GM21576 (cell line): ENCODE measurements around the gene TOX3.

Source experiments
- ATAC-seq: cut with Tn5 transposase; IDR thresholded peaks from one replicate; pipeline ENCODE4 v1.9.1; 2021; ENCODE audit warnings: mild to moderate bottlenecking, moderate library complexity; ENCODE audit not compliant: unreplicated experiment

Gene TOX3

DNA sequence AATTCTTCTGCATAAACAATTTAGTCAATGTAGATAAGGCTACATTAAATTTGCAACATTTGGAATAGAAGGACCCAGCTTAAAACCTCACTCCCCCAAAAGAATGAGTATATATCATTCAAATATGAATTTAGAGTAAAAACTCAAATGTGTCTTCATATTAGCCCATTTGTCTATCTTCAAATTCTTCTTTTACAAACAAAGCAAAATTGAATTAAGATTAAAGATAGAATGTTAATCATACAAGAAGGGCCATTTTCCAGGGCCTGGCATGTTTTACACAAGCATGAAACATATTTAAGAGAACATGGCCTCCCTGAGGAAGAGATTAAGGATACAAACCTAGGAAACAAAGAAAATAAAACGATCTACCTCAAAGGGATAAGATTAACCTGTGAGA is 8.4 kb downstream of the TOX3 start:
- ATAC-seq = no peak

DNA sequence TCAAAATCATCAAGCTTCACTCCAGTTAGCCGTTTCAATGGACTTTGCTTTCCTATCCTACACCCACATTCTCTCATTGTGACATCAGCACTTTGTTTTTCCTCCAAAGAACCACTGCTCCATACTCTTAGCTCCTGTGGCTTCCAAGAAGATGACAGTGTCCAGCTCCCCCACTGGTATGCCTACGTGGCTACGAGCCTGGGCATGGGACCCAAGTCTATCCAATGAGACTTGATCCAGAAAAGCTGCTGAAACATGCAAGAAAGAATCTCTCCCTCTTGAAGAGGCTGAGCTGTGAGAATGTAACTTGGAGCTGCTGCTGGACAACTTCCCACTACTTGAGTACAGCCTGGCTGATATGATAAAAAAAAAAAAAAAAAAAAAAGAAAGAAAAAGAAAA is 9.4 kb downstream of the TOX3 start:
- no peak for ATAC-seq

DNA sequence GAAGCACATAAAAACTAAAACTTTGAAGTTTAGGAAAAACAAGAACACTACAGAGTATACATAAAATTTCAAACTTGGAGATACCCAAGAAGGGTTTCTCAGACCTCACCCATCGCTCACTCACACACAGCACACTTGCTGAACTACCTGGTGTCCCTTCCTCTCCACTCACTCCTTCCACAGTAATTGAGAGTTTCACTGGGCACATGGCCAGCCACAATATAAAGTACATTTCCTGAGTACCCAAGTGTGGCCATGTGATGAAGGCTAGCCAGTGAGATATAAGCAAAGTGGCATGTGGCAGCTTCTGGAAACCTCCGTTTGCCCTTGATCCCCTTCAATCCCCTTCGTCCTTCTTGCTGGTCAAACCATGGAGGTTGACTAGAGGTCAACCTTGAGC is 11.9 kb downstream of the TOX3 start:
- no peak for ATAC-seq

DNA sequence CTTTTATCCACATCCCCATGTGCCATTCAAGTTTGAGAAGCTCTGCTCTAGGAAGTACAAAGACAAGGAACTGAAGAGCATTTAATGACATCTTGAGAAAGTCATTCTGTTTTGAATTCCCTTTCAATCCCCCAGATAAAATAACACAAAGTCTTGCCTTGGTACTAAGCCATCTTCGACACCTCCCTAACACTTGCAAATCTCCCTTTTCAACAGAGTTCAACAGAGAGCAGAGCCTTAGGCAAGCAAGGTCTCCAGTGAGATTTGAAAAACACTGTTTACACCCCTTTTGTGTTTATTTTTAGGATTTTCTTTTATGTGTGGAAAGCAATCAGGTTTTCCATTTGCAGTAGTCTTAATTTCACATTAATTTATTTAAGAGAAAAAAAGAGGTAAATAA is 13.6 kb downstream of the TOX3 start:
- no peak for ATAC-seq

DNA sequence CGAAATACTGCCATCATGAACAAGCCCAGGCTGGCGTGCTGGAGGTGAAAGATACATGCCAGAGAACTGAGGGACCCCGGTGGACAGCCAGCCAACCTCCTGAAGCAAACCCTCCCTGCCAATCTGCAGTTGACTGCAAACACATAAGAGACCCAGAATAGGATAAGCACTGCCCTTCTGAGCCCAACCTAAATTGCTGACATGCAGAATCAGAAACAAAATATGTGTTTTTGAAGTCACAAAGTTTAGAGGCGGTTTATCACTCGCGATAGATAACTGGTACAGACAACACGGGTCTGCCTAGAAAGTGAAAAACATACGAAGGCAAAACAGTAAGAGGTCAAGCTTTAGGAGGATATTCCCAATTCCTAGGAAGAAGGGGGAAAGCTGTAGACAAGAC is 14.6 kb downstream of the TOX3 start:
- no peak for ATAC-seq

DNA sequence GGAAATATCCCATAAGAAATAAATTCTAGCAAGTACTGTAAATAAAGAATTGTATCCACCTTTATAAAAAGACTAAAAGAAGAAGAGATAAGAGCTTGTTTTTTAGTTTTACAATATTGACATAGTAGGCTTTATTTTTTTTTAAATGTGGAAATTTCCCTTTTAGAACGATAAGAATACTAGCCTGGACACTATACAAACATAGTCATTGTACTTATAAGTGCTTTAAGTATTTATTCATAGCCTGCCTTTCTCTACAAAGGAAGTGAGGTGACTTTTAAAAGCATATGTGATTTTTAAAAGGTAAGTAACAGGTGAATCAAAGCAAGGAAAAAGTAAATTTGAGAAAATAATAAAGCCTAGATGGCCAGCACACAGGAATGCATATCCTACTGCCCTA is 17.7 kb downstream of the TOX3 start:
- ATAC-seq = no peak

DNA sequence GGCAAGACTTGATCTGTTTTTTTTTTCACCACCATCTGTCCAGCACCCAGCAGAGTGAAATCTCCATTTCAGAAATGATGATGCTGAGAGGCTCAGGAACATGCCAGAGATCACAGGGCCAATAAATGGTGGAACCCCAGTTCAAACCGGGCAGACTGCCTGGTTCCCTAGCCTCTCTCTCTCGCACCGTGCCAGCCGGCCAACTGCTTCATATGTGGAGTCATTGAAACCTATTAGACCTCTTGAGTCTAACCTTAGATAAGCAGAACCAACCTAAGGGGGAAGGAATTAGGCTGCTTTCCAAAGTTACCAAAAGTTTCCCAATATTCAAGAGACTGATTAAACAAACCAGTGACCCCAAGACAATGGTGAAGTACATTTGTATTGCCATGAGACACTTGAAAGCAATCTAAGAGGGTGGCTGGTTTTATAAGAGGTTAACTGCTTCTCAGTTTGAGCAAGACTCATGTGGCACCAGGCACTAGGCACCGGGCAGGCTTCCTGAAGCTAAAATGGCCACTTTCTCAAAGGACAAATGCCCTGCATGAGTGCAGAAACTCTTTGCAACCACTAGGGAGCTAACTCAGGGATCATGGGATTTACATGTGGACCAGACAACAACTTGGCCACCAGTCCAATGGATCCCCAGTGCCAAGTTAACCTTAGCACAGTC is 18.4 kb downstream of the TOX3 start:
- no peak for ATAC-seq

DNA sequence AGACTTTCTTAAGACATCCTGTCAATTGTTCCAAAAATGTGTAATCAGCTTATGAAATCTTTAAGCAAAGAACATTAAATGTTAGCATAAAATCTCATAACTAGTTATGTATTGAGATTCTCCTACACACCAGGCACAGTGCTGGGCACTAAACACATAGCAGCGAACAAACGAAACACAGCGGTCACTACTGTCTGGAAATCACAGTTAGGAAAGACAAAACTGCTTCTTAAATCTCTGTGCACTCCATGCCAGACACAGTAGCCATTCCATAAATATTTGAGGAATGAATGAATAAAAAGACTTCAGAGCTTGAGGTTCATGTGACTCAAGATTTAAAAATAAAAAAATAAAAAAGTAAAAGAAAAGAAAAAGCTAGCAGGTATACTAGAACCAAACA is 20.1 kb downstream of the TOX3 start:
- no peak for ATAC-seq

DNA sequence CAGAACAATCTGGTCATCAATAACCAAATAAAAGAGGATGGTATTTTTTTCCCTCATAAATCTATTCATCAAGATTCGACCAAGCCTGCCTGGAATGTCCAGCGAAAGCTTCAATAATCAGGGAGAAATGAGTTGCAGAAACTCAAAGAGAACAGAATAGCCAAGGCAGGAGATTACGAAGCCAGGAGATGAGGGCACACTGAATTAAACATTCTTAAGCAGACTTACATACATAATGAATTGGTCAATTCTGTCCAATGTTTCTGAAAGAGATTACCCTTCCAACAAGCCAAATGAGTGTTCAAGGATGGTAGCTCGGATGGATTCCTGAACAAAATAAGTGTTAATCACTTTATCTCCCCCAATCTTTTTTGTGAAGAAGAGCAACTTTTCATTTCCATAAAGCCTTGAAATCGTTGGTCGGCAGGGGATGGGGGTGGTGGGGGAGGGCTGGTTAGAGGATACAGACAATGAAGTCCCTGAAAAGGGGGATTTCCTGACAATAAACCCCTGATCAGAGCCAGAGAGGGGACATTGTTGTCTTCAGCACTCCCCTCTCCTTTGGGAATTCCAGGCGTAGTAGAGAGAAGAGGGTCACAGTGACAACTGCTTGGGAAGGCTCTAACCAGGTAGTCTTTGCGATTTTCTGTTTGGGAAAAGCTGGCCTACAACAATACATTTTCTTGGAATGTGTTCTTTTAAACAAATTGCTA is 20.7 kb downstream of the TOX3 start:
- ATAC-seq = no peak

DNA sequence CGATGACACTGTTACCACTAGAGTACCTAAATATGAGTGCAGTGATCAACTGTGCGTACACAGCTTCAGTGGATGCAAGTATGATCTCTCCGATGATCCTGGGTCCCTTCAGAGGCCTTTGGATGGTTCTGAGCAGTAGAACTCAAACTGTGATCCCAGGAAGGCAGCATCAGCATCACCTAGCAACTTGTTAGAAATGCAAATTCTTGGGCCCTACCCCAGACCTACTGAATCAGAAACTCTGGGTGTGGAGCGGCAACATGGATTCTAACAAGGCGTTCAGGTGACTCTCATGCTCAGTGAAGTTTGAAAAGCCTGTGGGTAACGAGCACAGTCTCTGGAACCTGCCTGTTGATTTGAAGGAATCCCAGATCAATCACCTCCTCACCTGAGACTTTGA is 25.4 kb downstream of the TOX3 start:
- no peak for ATAC-seq

DNA sequence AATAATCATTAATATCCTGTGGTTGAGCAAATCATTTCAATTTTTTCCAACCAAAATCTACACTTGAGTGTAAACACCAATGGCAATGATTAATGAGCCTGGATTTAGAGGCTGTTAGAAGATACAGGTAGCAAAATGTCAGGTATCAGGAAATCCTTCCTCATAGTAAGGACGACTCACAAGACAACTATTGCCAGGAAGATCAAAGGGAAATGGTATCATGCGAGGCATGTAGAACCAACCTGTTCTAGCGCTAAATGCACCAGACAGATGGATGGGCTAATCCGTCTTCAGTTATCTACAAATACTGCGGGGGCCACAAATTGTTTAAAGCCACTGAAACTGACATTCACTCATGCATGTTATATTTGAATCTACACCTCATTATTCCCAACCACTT is 28.1 kb downstream of the TOX3 start:
- ATAC-seq = no peak

DNA sequence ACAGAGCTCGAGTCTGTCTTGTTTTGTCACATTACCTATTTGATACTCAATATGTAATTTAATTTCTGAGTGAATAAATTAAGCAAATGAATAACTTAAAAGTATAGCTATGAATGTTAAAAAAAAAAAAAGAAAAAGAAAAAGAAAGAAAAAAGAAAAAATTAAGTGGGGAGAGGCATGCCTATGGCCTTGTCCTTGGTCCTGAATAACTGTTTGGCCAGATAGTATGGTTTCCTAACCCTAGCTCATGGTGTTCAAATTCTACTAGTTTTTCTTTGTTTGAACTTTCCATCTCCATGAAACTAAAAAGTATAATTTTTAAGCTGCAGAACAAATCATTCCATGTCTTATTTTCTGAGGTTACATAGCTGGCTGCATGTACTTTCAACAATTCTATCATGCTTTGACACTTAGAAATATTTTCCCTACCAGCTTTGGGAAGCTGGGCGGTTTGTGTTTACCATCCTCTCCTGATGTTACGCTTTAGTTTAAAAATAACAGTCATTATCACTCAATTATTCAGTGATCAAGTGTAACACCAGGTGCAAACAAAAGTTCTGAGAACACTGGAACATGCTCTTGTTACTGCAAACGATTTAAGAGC is 31.8 kb downstream of the TOX3 start:
- no peak for ATAC-seq

DNA sequence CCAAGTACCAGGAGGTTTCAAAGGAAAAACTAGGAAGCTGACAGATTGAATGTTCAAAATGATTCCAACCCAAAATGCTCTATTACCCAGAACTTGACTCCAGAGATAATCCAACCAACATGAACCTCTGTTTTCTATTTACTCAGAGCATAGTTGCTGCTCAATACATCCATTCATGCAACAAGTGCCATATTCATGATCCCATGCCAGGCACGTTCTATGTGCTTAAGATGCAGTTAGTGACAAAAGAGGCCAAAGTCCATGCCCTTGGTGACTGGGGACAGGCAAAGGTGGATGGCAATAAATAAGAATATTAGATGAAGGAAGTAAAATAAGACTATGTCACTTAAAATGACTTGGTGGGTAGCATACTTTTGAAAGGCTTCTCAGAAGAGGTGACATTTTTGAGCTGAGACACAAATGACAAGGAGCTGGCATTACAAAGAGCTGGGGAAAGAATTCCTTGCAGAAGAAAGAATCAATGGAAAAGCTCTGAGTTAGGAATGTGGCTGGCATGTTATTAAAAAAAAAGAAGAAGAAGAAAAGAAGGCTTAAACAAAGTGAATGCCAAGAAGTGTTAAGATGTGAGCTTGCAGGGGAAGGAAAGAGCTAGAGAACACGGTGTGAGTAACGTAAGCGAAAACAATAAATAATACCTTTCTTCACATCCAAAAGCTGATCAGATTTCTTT is 34.5 kb downstream of the TOX3 start:
- no peak for ATAC-seq

DNA sequence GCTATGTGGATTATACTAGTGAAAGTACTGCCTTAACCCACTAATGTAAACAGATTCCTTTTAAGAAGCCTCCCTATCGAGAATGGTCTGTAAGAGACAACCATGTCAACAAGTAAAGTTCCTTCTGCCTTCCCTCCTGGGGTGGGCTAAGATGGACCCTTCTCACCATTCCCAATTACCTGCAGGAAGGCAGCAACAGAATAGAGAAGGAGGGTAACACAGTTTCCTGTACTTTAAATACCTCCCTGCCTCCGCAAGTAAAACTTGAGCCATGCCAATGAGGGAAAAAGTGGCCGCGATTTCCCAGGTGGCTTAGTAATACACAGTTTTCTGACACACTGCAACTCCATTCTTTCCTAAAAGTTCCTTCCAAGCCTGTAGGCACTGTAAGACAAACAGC is 45.2 kb downstream of the TOX3 start:
- no peak for ATAC-seq

DNA sequence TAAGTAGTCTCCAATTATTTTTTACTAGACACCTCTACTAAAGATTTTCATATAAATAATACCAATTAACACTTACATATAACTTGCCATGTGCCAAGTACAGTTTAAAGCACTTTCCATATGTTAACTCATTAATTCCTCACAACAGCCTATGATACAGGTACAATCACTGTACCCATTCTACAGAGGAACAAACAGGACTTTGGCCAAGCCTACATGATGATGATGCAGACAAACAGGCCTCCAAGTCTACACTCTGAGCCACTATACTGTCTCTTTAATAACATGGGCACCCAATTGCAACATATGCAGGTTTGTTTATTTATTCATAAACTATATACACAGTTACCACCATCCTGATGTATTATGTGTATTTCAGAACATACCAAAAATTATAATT is 46.0 kb downstream of the TOX3 start:
- ATAC-seq = no peak

DNA sequence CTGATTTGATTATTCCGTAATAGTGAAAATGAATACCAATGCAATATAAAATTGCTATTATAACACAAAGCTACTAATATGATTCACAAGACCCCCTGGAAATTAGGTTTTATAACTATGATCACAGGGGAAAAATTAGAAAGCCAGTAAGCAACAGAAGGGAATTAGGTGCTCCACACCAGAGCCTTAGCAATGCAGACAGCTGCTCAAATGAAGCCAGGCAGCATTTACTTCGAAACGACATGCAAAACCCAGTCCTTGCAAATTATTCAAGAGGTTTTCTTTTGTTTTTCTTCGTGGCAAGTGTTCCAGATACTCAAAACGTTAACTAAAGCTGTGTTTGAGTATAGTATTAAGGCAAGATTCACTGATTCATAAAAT is 47.9 kb downstream of the TOX3 start:
- no peak for ATAC-seq

DNA sequence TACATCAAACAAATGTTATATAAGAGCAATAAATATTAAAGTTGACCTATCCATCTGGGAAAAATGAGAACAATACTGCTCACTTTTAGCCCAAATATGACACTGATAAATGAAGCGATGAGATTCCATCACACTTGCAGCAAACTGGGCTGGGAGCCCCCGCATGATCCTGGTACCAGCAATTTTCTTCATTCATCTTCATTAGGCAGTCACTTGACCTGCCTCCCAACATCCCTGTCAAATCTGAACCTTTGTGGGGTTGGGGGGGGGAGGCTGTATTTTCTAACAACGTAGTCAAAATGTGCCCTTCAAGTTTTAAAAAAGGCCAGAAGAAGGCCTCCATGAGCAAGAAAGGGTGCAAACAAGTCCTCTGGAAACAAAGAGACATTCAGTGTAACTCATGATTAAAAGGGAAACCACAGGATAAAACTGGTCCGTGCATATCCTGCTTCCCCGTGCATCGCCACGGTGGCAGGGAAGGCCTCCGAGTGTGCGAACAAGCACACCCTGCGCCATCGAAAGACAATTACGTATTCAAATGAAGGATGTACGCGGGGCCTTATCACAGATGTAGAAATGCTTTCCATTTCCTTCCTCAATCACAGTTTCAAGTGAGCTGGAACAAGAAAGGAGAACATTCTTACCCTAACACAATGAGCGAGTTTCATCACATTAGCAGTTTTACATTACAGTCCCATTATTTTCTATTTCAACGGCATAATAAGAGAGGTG is 48.4 kb downstream of the TOX3 start:
- ATAC-seq = no peak

DNA sequence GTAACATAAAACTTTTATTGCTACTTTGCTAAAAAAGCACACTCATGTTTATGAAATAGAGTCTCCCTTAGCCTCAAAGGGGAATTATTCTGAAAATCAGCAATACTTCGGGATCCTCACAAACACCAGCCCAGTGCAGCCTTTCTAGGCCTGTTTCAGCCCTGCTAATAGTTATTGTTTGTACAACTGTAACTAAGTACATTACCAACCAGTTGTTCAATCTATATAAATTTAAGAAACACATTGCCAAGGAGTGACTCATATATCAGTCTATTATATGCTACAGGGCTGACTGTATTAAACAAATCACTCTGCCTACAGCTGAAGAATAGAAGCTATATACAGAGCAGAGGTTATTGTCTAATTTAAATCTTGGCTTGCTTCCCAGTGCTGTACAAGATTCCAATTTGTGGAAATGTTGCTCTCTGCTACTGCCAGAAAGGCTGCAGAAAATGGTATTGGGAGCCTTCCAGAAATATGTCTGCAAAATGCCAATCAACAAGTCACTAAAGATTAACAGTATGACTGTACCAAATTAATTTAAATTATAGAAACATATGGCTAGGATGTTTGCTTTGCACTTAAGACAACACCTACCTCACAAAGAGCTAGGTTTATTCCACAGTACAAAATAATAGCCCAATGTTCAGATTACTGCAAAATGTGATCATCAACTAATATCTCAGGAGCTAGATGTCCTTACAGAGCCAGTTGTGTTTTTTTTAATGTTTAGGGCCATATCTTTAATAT is 49.7 kb downstream of the TOX3 start:
- no peak for ATAC-seq

DNA sequence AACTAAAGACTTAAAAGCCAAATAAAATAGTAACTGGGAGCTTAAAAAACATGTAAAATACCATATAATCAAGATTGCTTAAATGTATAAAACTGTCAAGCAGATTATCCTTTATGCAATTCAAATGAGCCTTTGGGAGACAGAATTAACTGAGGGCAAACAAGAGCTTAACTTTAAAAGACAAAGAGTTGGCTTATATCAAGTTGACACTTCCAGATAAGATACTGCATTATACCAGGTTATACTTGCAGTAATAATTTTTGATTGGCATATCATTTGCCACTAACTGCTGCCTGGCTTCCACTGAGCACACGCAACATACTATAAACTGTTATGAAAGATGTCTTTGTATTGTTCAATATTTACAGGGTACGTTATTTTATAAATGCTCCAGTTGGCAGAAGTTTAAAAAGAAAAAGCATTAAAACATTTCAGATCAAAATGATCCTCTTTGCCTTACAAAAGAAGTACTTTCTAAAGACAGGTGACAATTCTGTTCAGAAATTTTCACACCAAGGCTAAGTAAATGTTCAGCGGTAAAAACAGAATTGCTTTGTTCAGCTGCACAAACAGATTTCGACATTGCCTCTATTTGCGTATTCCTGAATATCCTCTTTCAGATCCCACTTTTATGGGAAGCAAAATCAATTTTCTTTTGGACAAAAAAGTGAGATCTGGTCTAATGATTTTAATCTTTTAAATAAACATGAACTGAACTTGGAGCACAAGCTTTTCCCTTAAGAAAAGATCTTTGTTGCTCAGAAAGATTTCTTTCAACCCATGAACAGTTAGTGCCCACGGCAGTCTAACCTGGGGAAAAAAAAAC is 50.7 kb downstream of the TOX3 start:
- no peak for ATAC-seq

DNA sequence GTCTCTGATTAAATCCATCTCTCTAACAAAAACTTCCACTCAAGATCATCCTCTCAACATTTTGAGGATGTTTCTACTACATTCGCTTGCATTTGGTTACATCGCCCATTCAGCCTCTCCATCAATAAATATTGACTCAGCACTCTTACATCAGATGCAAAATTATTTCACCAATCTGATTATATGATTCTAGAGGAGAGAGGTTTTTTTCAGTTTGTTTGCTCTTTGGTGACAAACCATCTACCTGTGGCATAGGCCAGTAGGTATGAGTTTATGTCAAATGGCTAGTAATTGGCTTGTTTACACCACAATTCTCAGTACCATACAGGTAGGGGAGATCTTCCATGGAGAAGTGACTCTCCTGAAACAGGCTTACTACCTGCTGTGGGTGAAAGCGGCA is 52.3 kb downstream of the TOX3 start:
- ATAC-seq = no peak
